ENCODE data around the gene ITFG1.
"Not testable (repeated sequence)": the region's sequence is repeated elsewhere in the genome, so short reads cannot be mapped to it uniquely, and the experiment has no call there.

Gene ITFG1

DNA sequence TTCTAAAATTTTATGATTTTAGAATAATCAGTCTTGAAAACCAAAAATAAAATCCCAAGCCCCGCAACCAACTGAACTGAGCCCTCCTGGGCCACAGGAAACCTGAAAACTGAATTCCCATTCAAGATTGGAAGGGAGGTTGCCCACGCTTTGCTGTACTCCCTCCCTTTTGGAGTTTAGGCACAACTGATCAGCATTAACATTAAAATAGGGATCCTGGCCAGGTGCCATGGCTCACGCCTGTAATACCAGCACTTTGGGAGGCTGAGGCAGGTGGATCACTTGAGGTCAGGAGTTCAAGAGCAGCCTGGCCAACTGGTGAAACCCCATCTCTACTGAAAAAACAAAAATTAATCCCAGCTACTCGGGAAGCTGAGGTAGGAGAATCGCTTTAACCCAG lies 264.4 kb downstream of the ITFG1 start:
- Histone ChIP-seq H3K36me3 (ENCODE audit: control insufficient read depth in 2 of 2, insufficient read depth in 1 of 2, low read length in 2 of 2) (no peaks in the 10 kb centered on the region), H3K27ac (ENCODE audit: extremely low read depth, low read depth, low read length) (no peak overlapping the region), H3K4me1 (ENCODE audit: control insufficient read depth, insufficient read depth, low read length) (no peaks in the 10 kb centered on the region), H3K9me3 (ENCODE audit: control insufficient read depth, insufficient read depth, low read depth, low read length) (no peaks in the 10 kb centered on the region), H3K4me3 (ENCODE audit: low read depth, low read length) (no peak overlapping the region)
- POLR2A ChIA-PET, result no interaction called here
- TF ChIP-seq TCF7L2 (IDR thresholded peaks at IDR 0.05; ENCODE audit: borderline replicate concordance, low read depth, low read length) (no peak), ZNF785 (tag by site-specific recombination; IDR thresholded peaks at IDR 0.05) (no peak), ZNF660 (tag by site-specific recombination; IDR thresholded peaks at IDR 0.05) (no peak), ZNF157 (tag by site-specific recombination; IDR thresholded peaks at IDR 0.05) (no peak), PRDM1 (tag by site-specific recombination; IDR thresholded peaks at IDR 0.05) (no peak), ZNF146 (tag by site-specific recombination; IDR thresholded peaks at IDR 0.05) (no peak), ZNF24 (tag by site-specific recombination; IDR thresholded peaks at IDR 0.05) (no peak)
- CTCF ChIA-PET, result no interaction called here

DNA sequence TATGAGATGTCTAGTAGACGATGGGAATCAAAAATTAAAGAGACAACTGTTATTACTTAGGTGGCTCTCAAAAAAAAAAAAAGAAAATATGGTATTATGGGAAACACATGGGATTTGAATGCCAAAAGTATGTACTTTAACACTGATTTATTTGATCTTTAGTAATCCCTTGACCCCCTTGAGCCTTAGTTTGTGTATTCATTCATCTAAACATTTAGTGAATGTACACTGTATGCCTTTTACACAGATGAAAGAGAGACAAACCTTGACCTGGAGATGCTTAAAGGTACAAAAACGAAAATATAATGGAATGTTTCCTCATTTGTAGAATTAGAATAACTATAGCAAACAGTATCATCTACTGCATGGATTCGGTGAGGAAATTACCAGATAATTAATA lies 278.5 kb downstream of the ITFG1 start:
- Histone ChIP-seq H3K4me1 (ENCODE audit: control insufficient read depth, insufficient read depth, low read length) (no peaks in the 10 kb centered on the region), H3K9me3 (ENCODE audit: control insufficient read depth, insufficient read depth, low read depth, low read length) (no peaks in the 10 kb centered on the region), H3K4me3 (ENCODE audit: low read depth, low read length) (no peak overlapping the region), H3K36me3 (ENCODE audit: control insufficient read depth in 2 of 2, insufficient read depth in 1 of 2, low read length in 2 of 2) (no peaks in the 10 kb centered on the region), H3K27ac (ENCODE audit: extremely low read depth, low read depth, low read length) (no peak overlapping the region)
- POLR2A ChIA-PET, result no interaction called here
- TF ChIP-seq ZNF138 (tag by site-specific recombination; IDR thresholded peaks at IDR 0.05; ENCODE audit: borderline replicate concordance) (no peak), ZNF664 (tag by site-specific recombination; IDR thresholded peaks at IDR 0.05) (no peak), HOXD13 (CRISPR knock-in tag; IDR thresholded peaks at IDR 0.05; ENCODE audit: borderline replicate concordance) (no peak)
- CTCF ChIA-PET, result no interaction called here

DNA sequence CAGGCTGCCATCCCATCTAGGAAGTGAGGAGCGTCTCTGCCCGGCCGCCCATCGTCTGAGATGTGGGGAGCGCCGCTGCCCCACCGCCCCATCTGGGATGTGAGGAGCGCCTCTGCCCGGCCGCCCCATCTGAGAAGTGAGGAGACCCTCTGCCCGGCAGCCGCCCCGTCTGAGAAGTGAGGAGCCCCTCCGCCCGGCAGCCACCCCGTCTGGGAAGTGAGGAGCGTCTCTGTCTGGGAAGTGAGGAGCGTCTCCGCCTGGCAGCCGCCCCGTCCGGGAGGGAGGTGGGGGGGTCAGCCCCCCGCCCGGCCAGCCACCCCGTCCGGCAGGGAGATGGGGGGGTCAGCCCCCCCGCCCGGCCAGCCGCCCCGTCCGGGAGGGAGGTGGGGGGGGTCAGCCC lies 279.8 kb downstream of the ITFG1 start:
- POLR2A ChIA-PET; H3K27ac ChIP-seq (ENCODE audit: extremely low read depth, low read depth, low read length); H3K4me1 ChIP-seq (ENCODE audit: control insufficient read depth, insufficient read depth, low read length); H3K36me3 ChIP-seq (ENCODE audit: control insufficient read depth in 2 of 2, insufficient read depth in 1 of 2, low read length in 2 of 2); H3K9me3 ChIP-seq (ENCODE audit: control insufficient read depth, insufficient read depth, low read depth, low read length); H3K4me3 ChIP-seq (ENCODE audit: low read depth, low read length); CTCF ChIA-PET: not testable (repeated sequence)

DNA sequence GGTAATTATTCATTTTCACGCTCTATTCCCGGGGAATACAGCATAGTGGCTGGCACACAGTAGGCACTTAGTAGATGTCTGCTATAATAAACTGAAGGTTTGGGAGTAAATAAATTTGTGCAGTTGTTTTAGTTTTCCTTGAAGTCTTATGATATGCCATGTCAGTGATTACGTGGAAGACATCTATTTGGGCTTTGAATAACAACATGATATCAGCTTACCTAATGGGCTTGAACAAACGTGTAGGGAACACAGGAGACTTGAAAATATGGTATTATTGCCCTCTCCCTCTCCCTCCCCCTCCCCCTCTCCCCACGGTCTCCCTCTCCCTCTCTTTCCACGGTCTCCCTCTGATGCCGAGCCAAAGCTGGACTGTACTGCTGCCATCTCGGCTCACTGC lies 280.8 kb downstream of the ITFG1 start:
- POLR2A ChIA-PET, result no interaction called here
- H3K27ac ChIP-seq (ENCODE audit: extremely low read depth, low read depth, low read length), result no peak overlapping the region
- no peak overlapping the region for H3K4me3 ChIP-seq (ENCODE audit: low read depth, low read length)
- H3K4me1 ChIP-seq (ENCODE audit: control insufficient read depth, insufficient read depth, low read length), result no peaks in the 10 kb centered on the region
- no peaks in the 10 kb centered on the region for H3K36me3 ChIP-seq (ENCODE audit: control insufficient read depth in 2 of 2, insufficient read depth in 1 of 2, low read length in 2 of 2)
- H3K9me3 ChIP-seq (ENCODE audit: control insufficient read depth, insufficient read depth, low read depth, low read length), result no peaks in the 10 kb centered on the region
- CTCF ChIA-PET, result no interaction called here
- TF ChIP-seq ZNF394 (tag by site-specific recombination; IDR thresholded peaks at IDR 0.05; ENCODE audit: borderline replicate concordance), result no peak
- no peak for TF ChIP-seq ZFP69B (tag by site-specific recombination; IDR thresholded peaks at IDR 0.05)
- TF ChIP-seq YY1 (tag by site-specific recombination; IDR thresholded peaks at IDR 0.05), result no peak
- no peak for TF ChIP-seq ZNF112 (tag by site-specific recombination; IDR thresholded peaks at IDR 0.05)
- TF ChIP-seq ZNF521 (tag by site-specific recombination; IDR thresholded peaks at IDR 0.05), result no peak
- TF ChIP-seq ZNF830 (tag by site-specific recombination; IDR thresholded peaks at IDR 0.05; ENCODE audit: low read depth), result no peak
- TF ChIP-seq ZNF548 (tag by site-specific recombination; IDR thresholded peaks at IDR 0.05), result no peak
- TF ChIP-seq FEZF1 (tag by site-specific recombination; IDR thresholded peaks at IDR 0.05), result no peak
- no peak for TF ChIP-seq TCF7L2 (IDR thresholded peaks at IDR 0.05; ENCODE audit: borderline replicate concordance, low read depth, low read length)
- no peak for TF ChIP-seq ZNF423 (tag by site-specific recombination; IDR thresholded peaks at IDR 0.05)
- no peak for TF ChIP-seq ZNF175 (tag by site-specific recombination; IDR thresholded peaks at IDR 0.05)
- no peak for TF ChIP-seq ZFP3 (tag by site-specific recombination; IDR thresholded peaks at IDR 0.05; ENCODE audit: low read depth)
- TF ChIP-seq ZNF23 (tag by site-specific recombination; IDR thresholded peaks at IDR 0.05; ENCODE audit: borderline replicate concordance), result no peak
- TF ChIP-seq, protein P1, sequence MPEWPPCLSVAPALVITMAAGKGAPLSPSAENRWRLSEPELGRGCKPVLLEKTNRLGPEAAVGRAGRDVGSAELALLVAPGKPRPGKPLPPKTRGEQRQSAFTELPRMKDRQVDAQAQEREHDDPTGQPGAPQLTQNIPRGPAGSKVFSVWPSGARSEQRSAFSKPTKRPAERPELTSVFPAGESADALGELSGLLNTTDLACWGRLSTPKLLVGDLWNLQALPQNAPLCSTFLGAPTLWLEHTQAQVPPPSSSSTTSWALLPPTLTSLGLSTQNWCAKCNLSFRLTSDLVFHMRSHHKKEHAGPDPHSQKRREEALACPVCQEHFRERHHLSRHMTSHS (tag by site-specific recombination; IDR thresholded peaks at IDR 0.05), result no peak
- no peak for TF ChIP-seq PRDM1 (tag by site-specific recombination; IDR thresholded peaks at IDR 0.05)
- no peak for TF ChIP-seq ZNF37A (tag by site-specific recombination; IDR thresholded peaks at IDR 0.05)
- TF ChIP-seq ZFHX2 (tag by site-specific recombination; conservative IDR thresholded peaks at IDR 0.05), result no peak
- TF ChIP-seq, protein P2, sequence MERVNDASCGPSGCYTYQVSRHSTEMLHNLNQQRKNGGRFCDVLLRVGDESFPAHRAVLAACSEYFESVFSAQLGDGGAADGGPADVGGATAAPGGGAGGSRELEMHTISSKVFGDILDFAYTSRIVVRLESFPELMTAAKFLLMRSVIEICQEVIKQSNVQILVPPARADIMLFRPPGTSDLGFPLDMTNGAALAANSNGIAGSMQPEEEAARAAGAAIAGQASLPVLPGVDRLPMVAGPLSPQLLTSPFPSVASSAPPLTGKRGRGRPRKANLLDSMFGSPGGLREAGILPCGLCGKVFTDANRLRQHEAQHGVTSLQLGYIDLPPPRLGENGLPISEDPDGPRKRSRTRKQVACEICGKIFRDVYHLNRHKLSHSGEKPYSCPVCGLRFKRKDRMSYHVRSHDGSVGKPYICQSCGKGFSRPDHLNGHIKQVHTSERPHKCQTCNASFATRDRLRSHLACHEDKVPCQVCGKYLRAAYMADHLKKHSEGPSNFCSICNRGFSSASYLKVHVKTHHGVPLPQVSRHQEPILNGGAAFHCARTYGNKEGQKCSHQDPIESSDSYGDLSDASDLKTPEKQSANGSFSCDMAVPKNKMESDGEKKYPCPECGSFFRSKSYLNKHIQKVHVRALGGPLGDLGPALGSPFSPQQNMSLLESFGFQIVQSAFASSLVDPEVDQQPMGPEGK (tag by site-specific recombination; IDR thresholded peaks at IDR 0.05), result no peak
- TF ChIP-seq ZNF555 (tag by site-specific recombination; conservative IDR thresholded peaks at IDR 0.05), result no peak
- TF ChIP-seq SALL2 (tag by site-specific recombination; IDR thresholded peaks at IDR 0.05; ENCODE audit: borderline replicate concordance), result no peak

Measured in HEK293 (cell line).